Ovary (tissue), 3 donors: ENCODE data around the gene ARSG.

Experiments used
- POLR2A ChIP-seq: fragments of 450-650 bp; IDR thresholded peaks from one replicate; pipeline ENCODE4 v1.6.1; 2017; ENCODE audit warnings: antibody characterized with exemption, mild to moderate bottlenecking, moderate library complexity
- TF ChIP-seq, protein P1 (sequence below), 3 donors: fragments of 450-650 bp in 2 of 3; fragments of 200-600 bp in 1 of 3; IDR thresholded peaks; one replicate each; pipeline versions ENCODE4 v1.5.1 to v1.8.0; 2016 to 2022; ENCODE audit warnings: antibody characterized with exemption in 3 of 3, mild to moderate bottlenecking in 1 of 3
- donor health status: DM: no; HTN: no; CAD: no.

DNA sequence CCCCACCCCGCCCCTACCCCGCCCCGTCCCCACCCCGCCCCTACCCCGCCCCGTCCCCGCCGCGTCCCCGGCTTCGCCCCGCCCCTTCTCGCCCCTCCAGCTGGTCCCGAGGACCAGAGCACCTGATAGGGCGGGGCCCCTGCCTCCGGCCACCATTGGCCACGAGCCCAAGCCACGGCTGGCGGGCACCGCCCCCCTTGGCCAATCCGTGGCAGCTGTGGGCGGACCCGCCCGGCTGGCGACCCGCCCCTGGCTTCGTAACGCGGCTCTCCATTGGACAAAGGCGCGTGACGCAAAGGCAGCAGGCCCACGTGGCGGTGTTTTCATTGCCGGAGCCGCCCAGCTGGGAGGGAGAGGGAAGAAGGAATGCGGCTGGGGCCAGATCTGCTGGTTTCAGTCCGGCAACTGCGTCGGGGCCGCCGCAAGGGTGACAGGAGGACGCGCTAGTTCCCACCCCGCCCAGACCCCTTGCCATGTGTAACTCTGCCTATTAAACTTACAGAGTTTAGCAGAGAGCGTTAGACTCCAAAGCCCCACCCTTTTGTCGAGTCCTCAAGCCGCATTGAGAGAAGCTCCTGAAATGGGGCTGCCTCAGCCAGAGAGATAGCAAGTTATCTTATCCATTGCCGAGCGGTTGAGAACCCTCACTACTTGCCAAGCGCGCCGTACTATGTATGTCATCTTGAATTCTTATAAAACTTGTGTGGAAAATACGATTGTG lies 166.4 kb downstream of the ARSG start:
- TF ChIP-seq, protein P1, sequence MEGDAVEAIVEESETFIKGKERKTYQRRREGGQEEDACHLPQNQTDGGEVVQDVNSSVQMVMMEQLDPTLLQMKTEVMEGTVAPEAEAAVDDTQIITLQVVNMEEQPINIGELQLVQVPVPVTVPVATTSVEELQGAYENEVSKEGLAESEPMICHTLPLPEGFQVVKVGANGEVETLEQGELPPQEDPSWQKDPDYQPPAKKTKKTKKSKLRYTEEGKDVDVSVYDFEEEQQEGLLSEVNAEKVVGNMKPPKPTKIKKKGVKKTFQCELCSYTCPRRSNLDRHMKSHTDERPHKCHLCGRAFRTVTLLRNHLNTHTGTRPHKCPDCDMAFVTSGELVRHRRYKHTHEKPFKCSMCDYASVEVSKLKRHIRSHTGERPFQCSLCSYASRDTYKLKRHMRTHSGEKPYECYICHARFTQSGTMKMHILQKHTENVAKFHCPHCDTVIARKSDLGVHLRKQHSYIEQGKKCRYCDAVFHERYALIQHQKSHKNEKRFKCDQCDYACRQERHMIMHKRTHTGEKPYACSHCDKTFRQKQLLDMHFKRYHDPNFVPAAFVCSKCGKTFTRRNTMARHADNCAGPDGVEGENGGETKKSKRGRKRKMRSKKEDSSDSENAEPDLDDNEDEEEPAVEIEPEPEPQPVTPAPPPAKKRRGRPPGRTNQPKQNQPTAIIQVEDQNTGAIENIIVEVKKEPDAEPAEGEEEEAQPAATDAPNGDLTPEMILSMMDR (IDR thresholded peaks at IDR 0.05) = peak in 1 of 3 donors; percentile 18
- peak; percentile 75 for TF ChIP-seq POLR2A
